Stimulated activated CD4-positive, alpha-beta T cell treated with anti-CD3 and anti-CD28 coated beads, TNF-alpha, amount 100 ng/mL, for 24 hours (primary cell): ENCODE data around the gene GDI1.

ENCODE experiments used
- DNase-seq, 3 experiments: peaks; one replicate each; pipeline ENCODE4 v3.0.0-alpha.2; 2020; ENCODE audit warnings: low read depth in 3 of 3

GDI1 gene

DNA sequence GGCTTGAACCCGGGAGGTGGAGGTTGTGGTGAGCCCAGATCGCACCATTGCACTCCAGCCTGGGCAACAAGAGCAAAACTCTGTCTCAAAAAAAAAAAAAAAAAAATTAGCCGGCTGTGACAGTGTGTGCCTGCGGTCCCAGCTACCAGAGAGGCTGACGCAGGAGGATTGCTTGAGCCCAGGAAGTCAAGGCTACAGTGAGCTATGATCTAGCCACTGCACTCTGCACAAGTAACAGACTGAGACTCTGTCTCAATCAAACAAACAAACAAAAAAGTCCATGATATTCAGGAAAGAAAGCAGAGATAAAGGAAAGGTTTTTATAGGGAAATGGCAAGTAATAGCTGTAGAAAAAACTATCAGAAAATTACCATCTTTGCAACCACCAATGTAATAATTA lies 44.2 kb downstream of the GDI1 start:
- DNase-seq, result no peak

DNA sequence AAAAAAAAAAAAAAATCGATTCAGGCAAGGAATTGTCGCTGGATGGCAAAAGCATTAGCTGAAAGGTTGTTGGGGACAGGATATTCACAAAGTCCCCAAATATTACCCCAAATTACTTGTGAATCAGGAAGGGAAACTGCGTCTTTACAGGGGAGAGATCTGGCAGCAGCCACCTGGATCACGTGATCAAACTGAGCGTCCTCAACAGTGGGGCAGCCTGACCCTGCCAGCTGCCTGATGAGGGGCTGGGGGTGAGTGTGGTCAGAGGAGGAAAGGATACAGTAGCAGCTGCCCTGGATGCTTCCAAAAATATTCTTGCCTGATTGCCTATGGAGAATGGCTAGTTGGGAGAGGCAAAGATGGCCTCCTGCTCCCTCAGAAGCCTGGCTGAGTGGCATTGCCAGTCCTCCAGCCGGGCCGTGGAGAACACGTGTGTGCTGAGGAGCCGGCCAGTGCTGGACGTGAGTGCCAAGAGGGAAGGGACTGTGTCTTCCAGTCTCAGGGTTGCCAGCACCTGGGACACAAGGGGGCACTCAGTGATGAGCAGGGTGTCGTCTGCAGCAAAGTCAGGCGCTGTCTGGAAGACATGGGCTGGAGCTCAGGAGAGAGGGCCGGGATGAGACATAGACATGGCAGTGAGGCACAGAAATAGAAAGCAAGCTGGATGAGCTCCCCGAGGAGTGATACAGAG lies 45.1 kb downstream of the GDI1 start:
- no peak for DNase-seq

GRCh38 chrX:154482786-154483185 lies 45.8 kb downstream of the GDI1 start:
- DNase-seq, result no peak

DNA sequence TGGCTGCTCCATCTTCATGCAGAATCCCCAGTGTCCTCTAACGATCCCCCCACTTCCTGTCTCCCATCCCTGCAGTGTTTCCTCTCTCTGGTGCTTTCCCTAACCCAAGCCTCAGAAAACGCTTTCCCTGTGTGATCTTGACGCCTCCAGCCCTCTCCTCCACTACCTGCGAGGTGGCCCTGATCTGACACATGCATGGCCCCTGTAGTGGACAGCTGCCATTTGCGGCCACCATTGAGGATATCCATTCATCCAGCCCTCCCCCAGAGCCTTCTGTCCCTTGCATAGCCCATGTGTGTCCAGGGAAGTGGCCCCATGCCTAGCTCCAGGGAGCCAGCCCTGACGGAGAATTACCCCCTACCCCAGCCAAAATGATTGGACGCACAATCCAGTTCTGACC lies 46.4 kb downstream of the GDI1 start:
- DNase-seq, result no peak

DNA sequence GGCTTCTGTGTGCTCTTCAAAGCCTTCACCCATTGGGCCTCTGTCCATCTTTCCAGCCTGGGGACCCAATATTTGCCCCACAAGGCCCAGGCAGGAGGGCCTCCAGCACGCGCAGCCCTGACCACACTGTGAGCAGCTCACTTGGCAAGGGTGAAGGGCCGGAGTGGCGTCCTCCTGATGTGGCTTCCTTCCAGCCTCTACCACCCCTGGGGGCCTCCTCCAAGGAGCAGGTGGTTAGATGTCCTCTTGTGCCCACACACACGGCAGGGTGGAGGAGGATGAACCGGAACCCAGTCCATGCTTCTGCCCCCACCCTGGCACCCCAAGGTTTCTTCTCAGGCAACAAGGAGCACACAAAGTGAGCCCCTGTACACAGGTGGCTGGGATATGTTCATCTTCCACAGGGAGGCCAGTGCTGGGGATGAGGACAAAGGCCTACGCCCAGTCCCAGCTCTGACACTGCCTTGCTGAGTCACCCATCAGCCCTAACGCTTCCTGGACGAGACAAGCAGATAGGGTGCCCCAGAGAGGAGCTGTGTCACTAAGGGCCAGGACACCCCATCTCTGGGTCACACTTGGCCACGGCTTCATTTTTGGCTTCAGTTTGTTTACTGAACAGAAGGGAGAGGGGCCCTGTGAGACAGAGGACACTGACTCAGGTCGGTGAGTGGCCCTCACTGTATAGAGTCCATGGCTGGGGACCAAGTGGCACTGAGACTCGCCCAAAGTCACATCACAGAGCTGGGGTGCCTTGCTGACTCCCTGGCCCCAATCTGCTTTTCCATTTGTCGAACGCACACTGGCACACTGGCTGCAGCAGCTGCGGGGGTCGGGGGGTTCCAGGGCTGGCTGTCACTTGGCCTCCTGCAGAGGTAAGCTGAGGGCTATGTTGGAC lies 47.5 kb downstream of the GDI1 start:
- no peak for DNase-seq

- DNase-seq, result no peak
Observed at GRCh38 chrX:154485150-154486051, 48.4 kb downstream of the GDI1 start.

DNA sequence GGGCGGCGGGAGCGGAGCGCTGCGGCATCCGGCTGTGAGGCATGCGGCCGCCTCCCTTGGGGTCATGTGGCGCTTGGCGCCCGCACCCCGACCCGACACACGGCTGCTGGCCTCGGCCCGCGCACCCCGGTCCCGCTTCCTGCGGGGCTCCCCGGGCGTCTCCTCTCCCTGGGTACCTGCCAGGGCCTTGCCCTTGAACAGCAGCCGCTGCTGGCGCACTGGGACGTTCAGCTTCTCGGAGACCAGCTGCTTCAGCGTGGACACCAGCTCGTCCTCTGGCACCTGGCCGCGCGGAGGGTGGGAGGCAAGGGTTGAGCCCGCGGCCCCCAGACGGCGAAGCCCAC lies 49.1 kb downstream of the GDI1 start:
- DNase-seq, result peak in 1 of 3 experiments; percentile 24

DNA sequence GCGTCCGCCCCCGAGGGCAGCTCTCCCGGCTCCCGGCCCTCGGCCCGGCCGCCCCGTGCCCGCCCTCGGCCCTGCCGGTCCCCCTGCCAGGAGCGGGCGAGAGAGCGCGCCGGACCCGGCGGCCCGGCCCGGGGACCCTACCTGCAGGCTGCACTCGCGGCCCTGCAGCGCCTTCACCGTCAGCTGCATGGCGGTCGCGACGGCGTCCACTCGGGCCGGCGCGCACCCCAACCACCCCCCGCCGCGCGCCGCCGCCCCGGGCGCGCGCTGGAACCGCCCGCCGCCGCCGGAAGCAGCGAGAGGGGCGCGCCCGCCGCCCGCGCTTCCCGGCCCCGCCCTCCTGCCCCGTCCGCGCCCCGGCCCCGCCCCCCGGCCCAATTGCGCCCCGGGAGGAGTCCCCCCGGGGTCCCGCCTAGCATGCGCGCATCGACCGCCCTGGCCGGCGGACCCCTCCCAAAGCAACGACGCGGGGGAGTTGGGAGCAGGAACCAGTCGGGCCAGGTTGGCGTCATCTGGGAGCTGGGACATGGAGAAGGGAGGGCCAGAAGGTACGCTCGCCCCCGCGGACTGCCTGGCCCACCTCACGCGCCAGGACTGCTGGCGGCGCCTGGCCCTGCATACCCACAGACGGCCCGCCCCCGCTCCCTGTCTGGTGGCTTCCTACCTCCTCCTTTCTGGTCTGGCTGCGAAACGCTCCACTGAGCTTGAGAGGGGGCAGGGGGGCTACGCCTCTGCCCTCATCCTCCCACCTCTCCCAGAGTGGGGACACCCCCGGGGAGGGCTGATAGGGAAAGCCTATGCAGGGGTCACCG lies 49.6 kb downstream of the GDI1 start, which contains the start of gene UBL4A:
Gene UBL4A, minus strand, starts transcription at position 220 of the 812 bp plus-strand sequence. Its CDS starts 31 bp downstream, at position 189.
- DNase-seq, result peak in 2 of 3 experiments; percentile 26 to 51

GRCh38 chrX:154487518-154488290 lies 50.8 kb downstream of the GDI1 start:
- no peak for DNase-seq

DNA sequence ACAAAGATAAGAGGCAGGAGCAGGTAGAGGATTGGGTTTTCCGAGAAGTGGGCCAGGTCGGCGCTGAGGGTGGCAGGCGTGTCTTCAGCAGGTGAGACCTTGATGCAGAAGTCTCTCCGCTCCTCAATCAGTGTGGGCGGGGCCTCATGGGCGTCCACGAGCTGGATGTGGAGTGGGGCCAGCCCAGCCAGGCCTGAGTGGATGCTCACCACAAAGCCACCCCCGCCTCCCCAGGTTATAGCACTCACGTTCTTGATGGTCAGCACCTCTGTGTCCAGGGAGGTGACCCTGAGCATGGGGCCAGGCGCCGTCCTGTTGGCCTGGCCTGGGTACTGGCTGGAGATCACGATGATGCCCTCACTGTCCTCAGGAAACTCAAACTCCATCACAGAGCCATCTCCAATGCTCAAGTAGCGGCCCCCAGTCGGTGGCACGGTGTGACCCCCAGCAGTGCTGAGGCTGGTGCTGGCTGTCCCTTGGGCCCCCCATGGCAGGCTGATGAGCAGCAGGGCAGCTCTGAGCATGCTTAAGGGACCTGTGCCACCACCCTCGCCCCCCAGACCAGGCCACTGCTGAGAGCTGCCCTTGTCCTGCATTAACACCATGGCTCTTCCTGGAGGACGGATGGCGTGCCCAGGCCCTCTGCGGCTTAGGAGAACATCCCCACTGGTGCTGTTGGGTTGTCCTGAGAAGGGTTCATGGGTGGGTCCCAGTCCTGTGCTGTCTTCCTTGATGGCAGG lies 51.6 kb downstream of the GDI1 start:
- DNase-seq, result no peak

- no peak for DNase-seq
Observed at GRCh38 chrX:154489182-154489581, 52.2 kb downstream of the GDI1 start.

- DNase-seq, result no peak
Observed at GRCh38 chrX:154490021-154490413, 53.1 kb downstream of the GDI1 start.

- peak; percentile 72 to 88 (median 73) for DNase-seq
Observed at GRCh38 chrX:154490414-154491083, 53.6 kb downstream of the GDI1 start, which contains the start of gene SLC10A3. Gene SLC10A3, minus strand, starts transcription at chrX:154490629. Its CDS starts 1,689 bp downstream, at chrX:154488940.
